NOMO-1 treated with DMSO at 0.1 percent for 48 hours (cell line): ENCODE data around the gene KLRC4.
"Not testable (repeated sequence)": the region's sequence is repeated elsewhere in the genome, so short reads cannot be mapped to it uniquely, and the experiment has no call there.

Experiments used
- DNase-seq: peaks from one replicate; lab custom pipeline; 2025; ENCODE audit not compliant: unreplicated experiment; lab: John Stamatoyannopoulos, UW

Gene KLRC4

GRCh38 chr12:10398168-10398567 is 11.4 kb downstream of the KLRC4 start:
- no peak for DNase-seq

- no peak for DNase-seq
Observed at GRCh38 chr12:10397296-10397695, 12.3 kb downstream of the KLRC4 start.

GRCh38 chr12:10396176-10396575 is 13.4 kb downstream of the KLRC4 start:
- not testable (repeated sequence) for DNase-seq

GRCh38 chr12:10395390-10395998 is 14.1 kb downstream of the KLRC4 start:
- DNase-seq, result peak; percentile 95

GRCh38 chr12:10394531-10395152 is 14.9 kb downstream of the KLRC4 start:
- DNase-seq, result not testable (repeated sequence)

GRCh38 chr12:10393291-10393690 is 16.3 kb downstream of the KLRC4 start:
- DNase-seq, result no peak

GRCh38 chr12:10392394-10392930 is 17.1 kb downstream of the KLRC4 start:
- peak; percentile 82 for DNase-seq

- DNase-seq, result not testable (repeated sequence)
Observed at GRCh38 chr12:10390991-10391390, 18.6 kb downstream of the KLRC4 start.

GRCh38 chr12:10389904-10390303 is 19.7 kb downstream of the KLRC4 start, which contains the start of gene KLRK1:
KLRK1 (minus strand) TSS chr12:10390041; CDS start chr12:10388810, 1,231 bp downstream.
- no peak for DNase-seq

GRCh38 chr12:10388624-10389413 is 20.7 kb downstream of the KLRC4 start:
- DNase-seq, result no peak

- not testable (repeated sequence) for DNase-seq
Observed at GRCh38 chr12:10387498-10387897, 22.1 kb downstream of the KLRC4 start.

GRCh38 chr12:10386857-10387256 is 22.7 kb downstream of the KLRC4 start:
- DNase-seq, result no peak

GRCh38 chr12:10385166-10385613 is 24.4 kb downstream of the KLRC4 start:
- no peak for DNase-seq

GRCh38 chr12:10384191-10384590 is 25.4 kb downstream of the KLRC4 start:
- no peak for DNase-seq

GRCh38 chr12:10381928-10382628 is 27.5 kb downstream of the KLRC4 start:
- no peak for DNase-seq

- not testable (repeated sequence) for DNase-seq
Observed at GRCh38 chr12:10378737-10379136, 30.8 kb downstream of the KLRC4 start.

- DNase-seq, result no peak
Observed at GRCh38 chr12:10374624-10375018, 34.9 kb downstream of the KLRC4 start.

- peak; percentile 17 for DNase-seq
Observed at GRCh38 chr12:10372559-10372958, 37.0 kb downstream of the KLRC4 start.

GRCh38 chr12:10371893-10372535 is 37.5 kb downstream of the KLRC4 start:
- not testable (repeated sequence) for DNase-seq
